MM.1S (cell line): ENCODE results near the gene SLC31A1.

ENCODE experiments used
- DNase-seq: peaks from one replicate; pipeline ENCODE4 v3.0.0-alpha.2; 2015
- H2AFZ ChIP-seq: fragments of 300-600 bp; sonication (generic); 2 replicates; pipeline ENCODE4 v1.6.0; 2016; ENCODE audit warnings: antibody characterized with exemption, low read length
- H3F3A ChIP-seq: fragments of 300-600 bp; sonication (generic); 2 replicates; pipeline ENCODE4 v1.6.1; 2016; ENCODE audit warnings: mild to moderate bottlenecking, antibody characterized with exemption, low read length, moderate library complexity, mixed read lengths; ENCODE audit not compliant: insufficient read depth
- H3K27ac ChIP-seq: fragments of 300-600 bp; sonication (generic); 2 replicates; pipeline ENCODE4 v1.5.1; 2016; ENCODE audit warnings: mild to moderate bottlenecking, low read length
- H3K27me3 ChIP-seq: fragments of 300-600 bp; sonication (generic); replicated peaks from 2 replicates; pipeline ENCODE4 v1.6.0; 2016; ENCODE audit warnings: low read length; ENCODE audit not compliant: insufficient read depth
- H3K36me3 ChIP-seq: fragments of 300-600 bp; sonication (generic); replicated peaks from 2 replicates; pipeline ENCODE4 v1.6.1; 2016; ENCODE audit warnings: mild to moderate bottlenecking, low read length, mixed read lengths; ENCODE audit not compliant: insufficient read depth
- H3K4me1 ChIP-seq: fragments of 300-600 bp; sonication (generic); 2 replicates; pipeline ENCODE4 v1.6.1; 2016; ENCODE audit warnings: low read length, mixed read lengths
- H3K4me2 ChIP-seq: fragments of 300-600 bp; sonication (generic); 2 replicates; pipeline ENCODE4 v1.6.0; 2016; ENCODE audit warnings: low read depth, low read length
- H3K4me3 ChIP-seq: fragments of 300-600 bp; sonication (generic); 2 replicates; pipeline ENCODE4 v1.5.1; 2016; ENCODE audit warnings: low read length, mixed read lengths
- H3K79me2 ChIP-seq: fragments of 300-600 bp; sonication (generic); 2 replicates; pipeline ENCODE4 v1.6.1; 2016; ENCODE audit warnings: mixed run types, low read length, mixed read lengths
- H3K9ac ChIP-seq: fragments of 300-600 bp; sonication (generic); 2 replicates; pipeline ENCODE4 v1.6.1; 2016; ENCODE audit warnings: low read length, mixed read lengths
- H3K9me2 ChIP-seq: fragments of 300-600 bp; sonication (generic); replicated peaks from 2 replicates; pipeline ENCODE4 v1.6.1; 2016; ENCODE audit warnings: mild to moderate bottlenecking, low read length, mixed read lengths; ENCODE audit not compliant: insufficient read depth
- H3K9me3 ChIP-seq: fragments of 300-600 bp; sonication (generic); replicated peaks from 2 replicates; pipeline ENCODE4 v1.6.1; 2016; ENCODE audit warnings: mild to moderate bottlenecking, low read length, mixed read lengths; ENCODE audit not compliant: insufficient read depth
- H4K20me1 ChIP-seq: fragments of 300-600 bp; sonication (generic); 2 replicates; pipeline ENCODE4 v1.6.1; 2016; ENCODE audit warnings: mild to moderate bottlenecking, low read length, moderate library complexity, mixed read lengths; ENCODE audit not compliant: insufficient read depth
- CTCF ChIP-seq: fragments of 300-600 bp; sonication (generic); IDR thresholded peaks from 2 replicates; pipeline ENCODE4 v1.5.1; 2016; ENCODE audit warnings: antibody characterized with exemption, low read length, mixed read lengths
- EZH2 ChIP-seq: fragments of 300-600 bp; sonication (generic); optimal IDR thresholded peaks from 2 replicates; pipeline ENCODE3; 2017; ENCODE audit warnings: low read depth, mild to moderate bottlenecking, antibody characterized with exemption, low read length, mixed read lengths
- EZH2phosphoT487 ChIP-seq: fragments of 300-600 bp; sonication (generic); IDR thresholded peaks from 2 replicates; pipeline ENCODE4 v1.6.1; 2018; ENCODE audit warnings: antibody characterized with exemption, low read length

The SLC31A1 gene

GRCh38 chr9:113238202-113238858, 17.0 kb downstream of the SLC31A1 start:
- no peak for TF ChIP-seq EZH2
- no peak for TF ChIP-seq CTCF
- no peak for TF ChIP-seq EZH2phosphoT487
- Histone ChIP-seq H3K9me3 (no peaks in the 10 kb centered on the region), H3F3A (no peaks in the 10 kb centered on the region), H3K36me3 (no peaks in the 10 kb centered on the region), H2AFZ (no peak overlapping the region), H3K27ac (no peak overlapping the region), H4K20me1 (no peaks in the 10 kb centered on the region), H3K4me1 (no peaks in the 10 kb centered on the region), H3K9ac (no peak overlapping the region), H3K4me2 (no peak overlapping the region), H3K79me2 (no peaks in the 10 kb centered on the region), H3K9me2 (no peaks in the 10 kb centered on the region), H3K4me3 (no peak overlapping the region), H3K27me3 (no peaks in the 10 kb centered on the region)
- no peak for DNase-seq

DNA sequence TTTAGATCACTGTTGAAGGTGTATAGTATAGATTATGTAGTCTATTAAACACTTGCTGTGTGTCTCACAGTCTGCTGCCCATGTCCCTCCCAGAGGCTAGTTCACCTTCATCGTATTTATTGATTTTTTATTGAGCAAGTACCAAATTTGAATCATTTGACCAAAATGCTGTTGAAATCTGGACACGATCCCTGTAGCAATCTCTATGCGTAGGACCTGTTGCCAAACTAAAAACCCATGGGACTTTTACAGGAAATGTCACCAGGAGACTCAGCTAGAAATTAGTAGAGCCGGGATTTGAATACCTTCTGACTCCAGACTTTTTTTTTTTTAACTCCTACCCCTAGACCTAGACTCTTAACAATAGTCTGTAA, 17.5 kb downstream of the SLC31A1 start:
- Histone ChIP-seq H3K4me1 (no peaks in the 10 kb centered on the region), H3K79me2 (no peaks in the 10 kb centered on the region), H2AFZ (no peak overlapping the region), H3K9me2 (no peaks in the 10 kb centered on the region), H3K27ac (no peak overlapping the region), H3K27me3 (no peaks in the 10 kb centered on the region), H3K9me3 (no peaks in the 10 kb centered on the region), H4K20me1 (no peaks in the 10 kb centered on the region), H3K36me3 (no peaks in the 10 kb centered on the region), H3K4me3 (no peak overlapping the region), H3K9ac (no peak overlapping the region), H3F3A (no peaks in the 10 kb centered on the region), H3K4me2 (no peak overlapping the region)
- no peak for DNase-seq
- TF ChIP-seq CTCF (no peak), EZH2phosphoT487 (no peak), EZH2 (no peak)

- H3K4me1 ChIP-seq = no peaks in the 10 kb centered on the region
- H3K9ac ChIP-seq = no peak overlapping the region
- H3K79me2 ChIP-seq = no peaks in the 10 kb centered on the region
- no peaks in the 10 kb centered on the region for H4K20me1 ChIP-seq
- H3K27ac ChIP-seq = no peak overlapping the region
- H3K4me2 ChIP-seq = no peak overlapping the region
- H3K9me2 ChIP-seq = no peaks in the 10 kb centered on the region
- TF ChIP-seq CTCF (no peak), EZH2 (no peak), EZH2phosphoT487 (no peak)
- no peaks in the 10 kb centered on the region for H3K27me3 ChIP-seq
- no peaks in the 10 kb centered on the region for H3F3A ChIP-seq
- DNase-seq = no peak
- H3K36me3 ChIP-seq = no peaks in the 10 kb centered on the region
- no peaks in the 10 kb centered on the region for H3K9me3 ChIP-seq
- H2AFZ ChIP-seq = no peak overlapping the region
- no peak overlapping the region for H3K4me3 ChIP-seq
These were observed 19.8 kb downstream of the SLC31A1 start for GRCh38 chr9:113241161-113241560.
